Measurements from ENCODE around the gene CNGA3.

The CNGA3 gene

DNA sequence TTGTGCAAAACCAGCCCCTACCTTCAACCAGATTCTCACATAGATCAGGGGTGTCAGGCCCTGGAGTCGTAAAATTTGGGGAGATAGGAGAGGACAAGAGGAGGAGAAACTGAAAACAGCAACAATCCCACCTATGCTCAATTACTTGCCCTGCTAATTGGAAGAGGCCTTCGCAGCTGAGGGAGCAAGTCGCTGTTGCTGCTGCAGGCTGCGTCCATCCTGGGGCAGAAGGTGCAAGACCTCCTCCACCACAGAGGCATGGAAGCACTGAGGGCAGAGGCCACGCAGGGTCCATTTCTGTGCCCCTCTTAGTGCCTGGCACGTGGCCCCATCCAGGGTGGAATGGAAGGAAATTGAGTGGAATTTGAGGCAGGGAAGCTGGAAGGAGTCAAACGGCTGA, 36.5 kb downstream of the CNGA3 start (continued):
- TF ChIP-seq, protein P1, sequence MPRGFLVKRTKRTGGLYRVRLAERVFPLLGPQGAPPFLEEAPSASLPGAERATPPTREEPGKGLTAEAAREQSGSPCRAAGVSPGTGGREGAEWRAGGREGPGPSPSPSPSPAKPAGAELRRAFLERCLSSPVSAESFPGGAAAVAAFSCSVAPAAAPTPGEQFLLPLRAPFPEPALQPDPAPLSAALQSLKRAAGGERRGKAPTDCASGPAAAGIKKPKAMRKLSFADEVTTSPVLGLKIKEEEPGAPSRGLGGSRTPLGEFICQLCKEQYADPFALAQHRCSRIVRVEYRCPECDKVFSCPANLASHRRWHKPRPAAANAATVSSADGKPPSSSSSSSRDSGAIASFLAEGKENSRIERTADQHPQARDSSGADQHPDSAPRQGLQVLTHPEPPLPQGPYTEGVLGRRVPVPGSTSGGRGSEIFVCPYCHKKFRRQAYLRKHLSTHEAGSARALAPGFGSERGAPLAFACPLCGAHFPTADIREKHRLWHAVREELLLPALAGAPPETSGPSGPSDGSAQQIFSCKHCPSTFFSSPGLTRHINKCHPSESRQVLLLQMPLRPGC (tag by site-specific recombination; IDR thresholded peaks at IDR 0.05), result no peak
- TF ChIP-seq, protein P2, sequence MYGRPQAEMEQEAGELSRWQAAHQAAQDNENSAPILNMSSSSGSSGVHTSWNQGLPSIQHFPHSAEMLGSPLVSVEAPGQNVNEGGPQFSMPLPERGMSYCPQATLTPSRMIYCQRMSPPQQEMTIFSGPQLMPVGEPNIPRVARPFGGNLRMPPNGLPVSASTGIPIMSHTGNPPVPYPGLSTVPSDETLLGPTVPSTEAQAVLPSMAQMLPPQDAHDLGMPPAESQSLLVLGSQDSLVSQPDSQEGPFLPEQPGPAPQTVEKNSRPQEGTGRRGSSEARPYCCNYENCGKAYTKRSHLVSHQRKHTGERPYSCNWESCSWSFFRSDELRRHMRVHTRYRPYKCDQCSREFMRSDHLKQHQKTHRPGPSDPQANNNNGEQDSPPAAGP (tag by site-specific recombination; IDR thresholded peaks at IDR 0.05), result no peak
- TF ChIP-seq ZNF792 (tag by site-specific recombination; IDR thresholded peaks at IDR 0.05), result no peak
- no peak for TF ChIP-seq ZNF654 (tag by site-specific recombination; IDR thresholded peaks at IDR 0.05; ENCODE audit: low read depth)
- no peak for TF ChIP-seq ZFP41 (tag by site-specific recombination; IDR thresholded peaks at IDR 0.05; ENCODE audit: borderline replicate concordance)
- TF ChIP-seq ZNF473 (tag by site-specific recombination; IDR thresholded peaks at IDR 0.05), result no peak
- TF ChIP-seq GLIS1 (tag by site-specific recombination; IDR thresholded peaks at IDR 0.05), result no peak
- no peak for TF ChIP-seq ZFHX2 (tag by site-specific recombination; conservative IDR thresholded peaks at IDR 0.05)
- TF ChIP-seq OSR2 (tag by site-specific recombination; IDR thresholded peaks at IDR 0.05), result no peak
- TF ChIP-seq ZNF239 (tag by site-specific recombination; IDR thresholded peaks at IDR 0.05), result no peak
- no peak for TF ChIP-seq ZNF549 (tag by site-specific recombination; IDR thresholded peaks at IDR 0.05)
- no peak for TF ChIP-seq GFI1B (tag by site-specific recombination; IDR thresholded peaks at IDR 0.05)

DNA sequence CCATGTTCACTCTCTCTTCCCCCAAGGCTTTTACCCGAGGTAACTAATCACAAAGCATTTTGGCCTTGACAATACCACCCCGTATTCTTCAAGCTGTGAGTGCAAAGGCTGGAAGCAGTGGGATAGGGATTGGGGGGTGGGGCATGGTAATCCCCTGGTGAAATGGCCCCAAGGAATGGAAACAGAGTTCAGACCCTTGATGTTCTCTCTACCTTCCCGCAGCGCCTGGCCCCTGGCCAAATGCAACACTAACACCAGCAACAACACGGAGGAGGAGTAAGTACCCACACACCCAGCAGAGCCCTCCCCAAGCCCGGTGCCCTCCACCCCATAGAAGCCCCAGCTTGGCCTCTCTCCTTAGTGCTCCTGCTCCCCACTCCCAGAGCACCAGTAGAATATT, 36.9 kb downstream of the CNGA3 start:
- H3K4me3 ChIP-seq (ENCODE audit: low read depth, low read length), result no peak overlapping the region
- TF ChIP-seq ZNF19 (tag by site-specific recombination; IDR thresholded peaks at IDR 0.05; ENCODE audit: low read depth) (no peak), TCF7L2 (IDR thresholded peaks at IDR 0.05; ENCODE audit: borderline replicate concordance, low read depth, low read length) (no peak), ZNF214 (tag by site-specific recombination; IDR thresholded peaks at IDR 0.05; ENCODE audit: borderline replicate concordance) (no peak), FEZF1 (tag by site-specific recombination; IDR thresholded peaks at IDR 0.05) (0 out of 2 replicates have a peak, but pooled peaks have one; percentile 27), ZIC2 (tag by site-specific recombination; IDR thresholded peaks at IDR 0.05) (peak; percentile 89)
- TF ChIP-seq, protein P3, sequence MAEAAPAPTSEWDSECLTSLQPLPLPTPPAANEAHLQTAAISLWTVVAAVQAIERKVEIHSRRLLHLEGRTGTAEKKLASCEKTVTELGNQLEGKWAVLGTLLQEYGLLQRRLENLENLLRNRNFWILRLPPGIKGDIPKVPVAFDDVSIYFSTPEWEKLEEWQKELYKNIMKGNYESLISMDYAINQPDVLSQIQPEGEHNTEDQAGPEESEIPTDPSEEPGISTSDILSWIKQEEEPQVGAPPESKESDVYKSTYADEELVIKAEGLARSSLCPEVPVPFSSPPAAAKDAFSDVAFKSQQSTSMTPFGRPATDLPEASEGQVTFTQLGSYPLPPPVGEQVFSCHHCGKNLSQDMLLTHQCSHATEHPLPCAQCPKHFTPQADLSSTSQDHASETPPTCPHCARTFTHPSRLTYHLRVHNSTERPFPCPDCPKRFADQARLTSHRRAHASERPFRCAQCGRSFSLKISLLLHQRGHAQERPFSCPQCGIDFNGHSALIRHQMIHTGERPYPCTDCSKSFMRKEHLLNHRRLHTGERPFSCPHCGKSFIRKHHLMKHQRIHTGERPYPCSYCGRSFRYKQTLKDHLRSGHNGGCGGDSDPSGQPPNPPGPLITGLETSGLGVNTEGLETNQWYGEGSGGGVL (tag by site-specific recombination; IDR thresholded peaks at IDR 0.05), result peak; percentile 48
- H3K36me3 ChIP-seq (ENCODE audit: control insufficient read depth in 2 of 2, insufficient read depth in 1 of 2, low read length in 2 of 2), result no peaks in the 10 kb centered on the region
- no peaks in the 10 kb centered on the region for H3K9me3 ChIP-seq (ENCODE audit: control insufficient read depth, insufficient read depth, low read depth, low read length)
- H3K4me1 ChIP-seq (ENCODE audit: control insufficient read depth, insufficient read depth, low read length), result no peaks in the 10 kb centered on the region
- H3K27ac ChIP-seq (ENCODE audit: extremely low read depth, low read depth, low read length), result no peak overlapping the region
- CTCF ChIA-PET, result interaction anchor here (0.7 to 4.8 kb wide), 3 partner anchors 249 to 683 kb away, joined by 3 to 46 read pairs (median 36); no protein-coding TSS in a partner anchor
- POLR2A ChIA-PET, result no interaction called here

DNA sequence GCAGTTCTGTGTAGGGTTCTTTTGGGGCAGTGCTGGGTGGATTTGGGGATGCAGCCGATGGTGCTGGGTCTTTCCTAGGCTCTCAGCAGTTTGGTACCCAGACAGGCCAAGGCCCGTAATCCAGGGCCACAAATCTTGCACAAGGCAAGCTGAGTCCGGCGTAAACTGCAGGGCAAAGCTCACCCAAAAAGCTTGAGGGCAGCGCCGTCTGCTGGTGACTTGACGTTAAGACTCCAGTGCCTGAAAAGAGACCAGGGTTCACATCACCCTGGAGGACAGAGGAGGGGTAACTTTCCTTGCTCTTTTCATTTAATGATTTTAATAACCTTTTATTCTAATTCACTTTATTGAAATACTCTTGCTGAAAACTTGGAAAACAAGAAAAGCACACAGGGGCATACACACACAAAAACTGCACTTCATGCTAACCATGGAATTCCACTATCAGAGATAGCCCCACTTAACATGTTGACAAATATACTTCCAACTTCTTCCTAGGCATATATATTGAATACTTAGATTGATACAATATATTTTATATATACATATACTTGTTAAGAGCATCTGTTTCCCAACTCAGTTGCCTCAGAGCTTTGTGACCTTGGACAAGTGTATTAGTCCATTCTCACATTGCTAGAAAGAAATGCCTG, 38.9 kb downstream of the CNGA3 start:
- no peak overlapping the region for H3K4me3 ChIP-seq (ENCODE audit: low read depth, low read length)
- CTCF ChIA-PET, result interaction anchor here (0.5 to 4.8 kb wide), 26 partner anchors 11 to 794 kb away, joined by 3 to 46 read pairs (median 3); no protein-coding TSS in a partner anchor
- POLR2A ChIA-PET, result no interaction called here
- H3K9me3 ChIP-seq (ENCODE audit: control insufficient read depth, insufficient read depth, low read depth, low read length), result no peaks in the 10 kb centered on the region
- H3K4me1 ChIP-seq (ENCODE audit: control insufficient read depth, insufficient read depth, low read length), result no peaks in the 10 kb centered on the region
- H3K36me3 ChIP-seq (ENCODE audit: control insufficient read depth in 2 of 2, insufficient read depth in 1 of 2, low read length in 2 of 2), result no peaks in the 10 kb centered on the region
- H3K27ac ChIP-seq (ENCODE audit: extremely low read depth, low read depth, low read length), result no peak overlapping the region
- TF ChIP-seq ZNF654 (tag by site-specific recombination; IDR thresholded peaks at IDR 0.05; ENCODE audit: low read depth) (peak; percentile 87), ZNF624 (tag by site-specific recombination; IDR thresholded peaks at IDR 0.05) (no peak), ZNF660 (tag by site-specific recombination; IDR thresholded peaks at IDR 0.05) (peak; percentile 44; the same call in 1 of the 2 replicates), ZNF2 (tag by site-specific recombination; IDR thresholded peaks at IDR 0.05) (peak; percentile 66; the same call in 1 of the 2 replicates), KLF1 (tag by site-specific recombination; IDR thresholded peaks at IDR 0.05) (no peak)
- TF ChIP-seq, protein P4, sequence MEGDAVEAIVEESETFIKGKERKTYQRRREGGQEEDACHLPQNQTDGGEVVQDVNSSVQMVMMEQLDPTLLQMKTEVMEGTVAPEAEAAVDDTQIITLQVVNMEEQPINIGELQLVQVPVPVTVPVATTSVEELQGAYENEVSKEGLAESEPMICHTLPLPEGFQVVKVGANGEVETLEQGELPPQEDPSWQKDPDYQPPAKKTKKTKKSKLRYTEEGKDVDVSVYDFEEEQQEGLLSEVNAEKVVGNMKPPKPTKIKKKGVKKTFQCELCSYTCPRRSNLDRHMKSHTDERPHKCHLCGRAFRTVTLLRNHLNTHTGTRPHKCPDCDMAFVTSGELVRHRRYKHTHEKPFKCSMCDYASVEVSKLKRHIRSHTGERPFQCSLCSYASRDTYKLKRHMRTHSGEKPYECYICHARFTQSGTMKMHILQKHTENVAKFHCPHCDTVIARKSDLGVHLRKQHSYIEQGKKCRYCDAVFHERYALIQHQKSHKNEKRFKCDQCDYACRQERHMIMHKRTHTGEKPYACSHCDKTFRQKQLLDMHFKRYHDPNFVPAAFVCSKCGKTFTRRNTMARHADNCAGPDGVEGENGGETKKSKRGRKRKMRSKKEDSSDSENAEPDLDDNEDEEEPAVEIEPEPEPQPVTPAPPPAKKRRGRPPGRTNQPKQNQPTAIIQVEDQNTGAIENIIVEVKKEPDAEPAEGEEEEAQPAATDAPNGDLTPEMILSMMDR (tag by site-specific recombination; IDR thresholded peaks at IDR 0.05), result peak; percentile 86
- TF ChIP-seq, protein P5, sequence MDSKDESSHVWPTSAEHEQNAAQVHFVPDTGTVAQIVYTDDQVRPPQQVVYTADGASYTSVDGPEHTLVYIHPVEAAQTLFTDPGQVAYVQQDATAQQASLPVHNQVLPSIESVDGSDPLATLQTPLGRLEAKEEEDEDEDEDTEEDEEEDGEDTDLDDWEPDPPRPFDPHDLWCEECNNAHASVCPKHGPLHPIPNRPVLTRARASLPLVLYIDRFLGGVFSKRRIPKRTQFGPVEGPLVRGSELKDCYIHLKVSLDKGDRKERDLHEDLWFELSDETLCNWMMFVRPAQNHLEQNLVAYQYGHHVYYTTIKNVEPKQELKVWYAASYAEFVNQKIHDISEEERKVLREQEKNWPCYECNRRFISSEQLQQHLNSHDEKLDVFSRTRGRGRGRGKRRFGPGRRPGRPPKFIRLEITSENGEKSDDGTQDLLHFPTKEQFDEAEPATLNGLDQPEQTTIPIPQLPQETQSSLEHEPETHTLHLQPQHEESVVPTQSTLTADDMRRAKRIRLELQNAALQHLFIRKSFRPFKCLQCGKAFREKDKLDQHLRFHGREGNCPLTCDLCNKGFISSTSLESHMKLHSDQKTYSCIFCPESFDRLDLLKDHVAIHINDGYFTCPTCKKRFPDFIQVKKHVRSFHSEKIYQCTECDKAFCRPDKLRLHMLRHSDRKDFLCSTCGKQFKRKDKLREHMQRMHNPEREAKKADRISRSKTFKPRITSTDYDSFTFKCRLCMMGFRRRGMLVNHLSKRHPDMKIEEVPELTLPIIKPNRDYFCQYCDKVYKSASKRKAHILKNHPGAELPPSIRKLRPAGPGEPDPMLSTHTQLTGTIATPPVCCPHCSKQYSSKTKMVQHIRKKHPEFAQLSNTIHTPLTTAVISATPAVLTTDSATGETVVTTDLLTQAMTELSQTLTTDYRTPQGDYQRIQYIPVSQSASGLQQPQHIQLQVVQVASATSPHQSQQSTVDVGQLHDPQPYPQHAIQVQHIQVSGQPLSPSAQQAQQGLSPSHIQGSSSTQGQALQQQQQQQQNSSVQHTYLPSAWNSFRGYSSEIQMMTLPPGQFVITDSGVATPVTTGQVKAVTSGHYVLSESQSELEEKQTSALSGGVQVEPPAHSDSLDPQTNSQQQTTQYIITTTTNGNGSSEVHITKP (tag by site-specific recombination; IDR thresholded peaks at IDR 0.05), result no peak
